ENCODE measurements around the gene KIRREL3.

DNA sequence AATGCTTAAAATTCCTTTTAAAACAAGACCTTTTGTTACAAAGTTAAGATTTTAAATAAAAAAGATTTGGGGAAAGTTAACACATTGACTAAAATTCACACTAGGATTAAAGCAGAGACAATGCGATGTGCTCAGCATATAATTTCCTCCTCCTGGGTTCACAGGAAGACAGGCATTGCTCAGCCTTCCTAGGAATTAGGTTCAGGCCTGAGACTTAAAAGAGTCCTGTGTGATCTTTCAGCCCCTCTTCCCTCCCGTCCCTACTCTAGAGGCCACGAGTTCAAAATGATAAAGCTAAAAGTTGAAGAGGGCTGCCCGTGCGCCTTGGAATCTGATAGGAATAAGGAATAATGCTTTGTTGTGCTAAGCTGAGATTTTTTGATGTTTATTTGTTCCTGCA lies 218.6 kb downstream of the KIRREL3 start:
- TF ChIP-seq, protein P1, sequence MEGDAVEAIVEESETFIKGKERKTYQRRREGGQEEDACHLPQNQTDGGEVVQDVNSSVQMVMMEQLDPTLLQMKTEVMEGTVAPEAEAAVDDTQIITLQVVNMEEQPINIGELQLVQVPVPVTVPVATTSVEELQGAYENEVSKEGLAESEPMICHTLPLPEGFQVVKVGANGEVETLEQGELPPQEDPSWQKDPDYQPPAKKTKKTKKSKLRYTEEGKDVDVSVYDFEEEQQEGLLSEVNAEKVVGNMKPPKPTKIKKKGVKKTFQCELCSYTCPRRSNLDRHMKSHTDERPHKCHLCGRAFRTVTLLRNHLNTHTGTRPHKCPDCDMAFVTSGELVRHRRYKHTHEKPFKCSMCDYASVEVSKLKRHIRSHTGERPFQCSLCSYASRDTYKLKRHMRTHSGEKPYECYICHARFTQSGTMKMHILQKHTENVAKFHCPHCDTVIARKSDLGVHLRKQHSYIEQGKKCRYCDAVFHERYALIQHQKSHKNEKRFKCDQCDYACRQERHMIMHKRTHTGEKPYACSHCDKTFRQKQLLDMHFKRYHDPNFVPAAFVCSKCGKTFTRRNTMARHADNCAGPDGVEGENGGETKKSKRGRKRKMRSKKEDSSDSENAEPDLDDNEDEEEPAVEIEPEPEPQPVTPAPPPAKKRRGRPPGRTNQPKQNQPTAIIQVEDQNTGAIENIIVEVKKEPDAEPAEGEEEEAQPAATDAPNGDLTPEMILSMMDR (IDR thresholded peaks at IDR 0.05; ENCODE audit: insufficient read depth, low read length, poor library complexity, severe bottlenecking) = no peak
- no peak for TF ChIP-seq EZH2phosphoT487 (conservative IDR thresholded peaks at IDR 0.05; ENCODE audit: low read length)

Measured in SU-DHL-6 (cell line).